Cardiac muscle cell (in vitro differentiated cells and primary cell): ENCODE measurements around the gene PPP1R17. TPM values are rescaled to one million over a fixed set of nuclear protein-coding genes. Genes with fewer than 3 reads are reported as not detected.

Experiments used
- DNase-seq, 2 donors: peaks; one replicate each; pipeline versions ENCODE4 v3.0.0 to v3.0.0-alpha.2; 2010 to 2017; ENCODE audit warnings: low read depth in 1 of 2, low spot score in 1 of 2
- H3K27ac ChIP-seq: fragments of 200-600 bp; sonication (generic); 2 replicates; pipeline ENCODE4 v1.5.1; 2016
- H3K27me3 ChIP-seq: fragments of 200-600 bp; sonication (generic); 2 replicates; pipeline ENCODE4 v1.6.0; 2016; ENCODE audit warnings: control low read depth
- H3K36me3 ChIP-seq: fragments of 200-600 bp; sonication (generic); 2 replicates; pipeline ENCODE4 v1.5.1; 2016; ENCODE audit warnings: control low read depth
- H3K4me1 ChIP-seq: fragments of 200-600 bp; sonication (generic); 2 replicates; pipeline ENCODE4 v1.8.1; 2017; ENCODE audit warnings: low read depth, mild to moderate bottlenecking, mixed run types
- H3K4me3 ChIP-seq: fragments of 200-600 bp; sonication (generic); 2 replicates; pipeline ENCODE4 v1.5.1; 2016; ENCODE audit warnings: mild to moderate bottlenecking
- H3K9me3 ChIP-seq: fragments of 200-600 bp; sonication (generic); 2 replicates; pipeline ENCODE4 v1.5.1; 2017; ENCODE audit warnings: low read depth, mild to moderate bottlenecking, control low read depth
- CTCF ChIP-seq: IDR thresholded peaks from 2 replicates; pipeline ENCODE4 v1.5.1; 2012; ENCODE audit warnings: low read depth, mild to moderate bottlenecking, low read length
- polyA plus RNA-seq: library from polyadenylated mRNA; unstranded; fragments of >200 nt; fragmentation: Nextera tagmentation; extraction: Ambion mirVana; gene quantifications from 2 replicates; pipeline ENCODE4 v1.2.1, GENCODE V29; 2016
- total RNA-seq: library from RNA; depleted of rRNA; stranded (reverse); fragments of >200 nt; gene quantifications from 2 replicates; pipeline ENCODE4 v1.2.3, GENCODE V29; 2016

PPP1R17 gene
- total and polyA plus RNA-seq, 2 experiments from 2014 or later, result not detected

- no peaks in the 10 kb centered on the region for H3K4me1 ChIP-seq
- H3K27me3 ChIP-seq, result no peaks in the 10 kb centered on the region
- H3K9me3 ChIP-seq, result no peaks in the 10 kb centered on the region
- H3K36me3 ChIP-seq, result no peaks in the 10 kb centered on the region
- no peak overlapping the region for H3K4me3 ChIP-seq
- DNase-seq, result no peak
- H3K27ac ChIP-seq, result no peak overlapping the region
- no peak for TF ChIP-seq CTCF
Measured at GRCh38 chr7:31710171-31710570, 23.2 kb downstream of the PPP1R17 start.

GRCh38 chr7:31716355-31716754, 29.3 kb downstream of the PPP1R17 start:
- H3K4me3 ChIP-seq, result no peak overlapping the region
- no peak for DNase-seq
- no peaks in the 10 kb centered on the region for H3K27me3 ChIP-seq
- H3K9me3 ChIP-seq, result no peaks in the 10 kb centered on the region
- H3K4me1 ChIP-seq, result no peaks in the 10 kb centered on the region
- no peaks in the 10 kb centered on the region for H3K36me3 ChIP-seq
- TF ChIP-seq CTCF, result no peak
- no peak overlapping the region for H3K27ac ChIP-seq

- no peak for TF ChIP-seq CTCF
- no peak for DNase-seq
- Histone ChIP-seq H3K9me3 (no peaks in the 10 kb centered on the region), H3K4me3 (no peak overlapping the region), H3K4me1 (no peaks in the 10 kb centered on the region), H3K27ac (no peak overlapping the region), H3K36me3 (no peaks in the 10 kb centered on the region), H3K27me3 (no peaks in the 10 kb centered on the region)
Measured at GRCh38 chr7:31720366-31720765, 33.4 kb downstream of the PPP1R17 start.

GRCh38 chr7:31724696-31725095, 37.7 kb downstream of the PPP1R17 start:
- Histone ChIP-seq H3K4me3 (no peak overlapping the region), H3K4me1 (no peaks in the 10 kb centered on the region), H3K36me3 (no peaks in the 10 kb centered on the region), H3K27ac (no peak overlapping the region), H3K27me3 (no peaks in the 10 kb centered on the region), H3K9me3 (no peaks in the 10 kb centered on the region)
- TF ChIP-seq CTCF, result no peak
- DNase-seq, result peak in 1 of 2 donors; percentile 34

- no peak for TF ChIP-seq CTCF
- H3K27ac ChIP-seq, result no peak overlapping the region
- no peaks in the 10 kb centered on the region for H3K27me3 ChIP-seq
- no peak for DNase-seq
- no peaks in the 10 kb centered on the region for H3K36me3 ChIP-seq
- H3K4me1 ChIP-seq, result no peaks in the 10 kb centered on the region
- no peaks in the 10 kb centered on the region for H3K9me3 ChIP-seq
- H3K4me3 ChIP-seq, result no peak overlapping the region
Measured at GRCh38 chr7:31729195-31729804, 42.3 kb downstream of the PPP1R17 start.
